Heart left ventricle (tissue), 16 donors: ENCODE data around the gene KRT75. TPM values are rescaled to one million over a fixed set of nuclear protein-coding genes. Genes with fewer than 3 reads are reported as not detected.

Experiments
- ATAC-seq, 4 donors: fragments of 200-7000 bp; cut with Tn5 transposase; one replicate each; pipeline ENCODE4 v1.9.1; 2020 to 2022; ENCODE audit warnings: moderate library complexity in 4 of 4, mild to moderate bottlenecking in 3 of 4, moderate number of reproducible peaks in 1 of 4
- DNase-seq, 5 donors: peaks; one replicate each; pipeline ENCODE4 v3.0.0-alpha.2; 2020
- H3K27ac ChIP-seq, 12 donors: fragments of 200-600 bp; sonication (generic) in 4 of 12; one replicate each; pipeline versions ENCODE4 v1.5.0 to v1.8.0; 2016 to 2022; ENCODE audit warnings: mild to moderate bottlenecking in 2 of 12
- H3K27me3 ChIP-seq, 9 donors: fragments of 200-600 bp; sonication (generic) in 2 of 9; one replicate each; pipeline versions ENCODE4 v1.5.1 to v1.8.0; 2016 to 2022; ENCODE audit warnings: mild to moderate bottlenecking in 3 of 9
- H3K36me3 ChIP-seq, 9 donors: fragments of 200-600 bp; sonication (generic) in 2 of 9; one replicate each; pipeline versions ENCODE4 v1.5.0 to v1.8.0; 2018 to 2022; ENCODE audit warnings: mild to moderate bottlenecking in 2 of 9
- H3K4me1 ChIP-seq, 12 donors: fragments of 200-600 bp; sonication (generic) in 4 of 12; one replicate each; pipeline versions ENCODE4 v1.5.0 to v1.8.0; 2016 to 2022; ENCODE audit warnings: mild to moderate bottlenecking in 3 of 12
- H3K4me3 ChIP-seq, 12 donors: fragments of 200-600 bp; sonication (generic) in 4 of 12; one replicate each; pipeline versions ENCODE4 v1.5.0 to v1.8.0; 2017 to 2022; ENCODE audit warnings: mild to moderate bottlenecking in 9 of 12, moderate library complexity in 4 of 12
- H3K9me3 ChIP-seq, 12 donors: fragments of 200-600 bp; sonication (generic) in 4 of 12; one replicate each; pipeline versions ENCODE4 v1.5.0 to v1.8.0; 2016 to 2022; ENCODE audit warnings: mild to moderate bottlenecking in 1 of 12
- POLR2A ChIP-seq, 2 donors: fragments of 450-650 bp; IDR thresholded peaks; one replicate each; pipeline ENCODE4 v1.6.1; 2017; ENCODE audit warnings: antibody characterized with exemption in 2 of 2, mild to moderate bottlenecking in 2 of 2, moderate library complexity in 2 of 2
- WGBS, 4 donors: extraction: QIAGEN DNeasy Blood & Tissue Kit in 2 of 4; methylation state at CpG; one replicate each; pipeline versions ENCODE4 v1.1.5 to v1.1.7; 2013 to 2018; 5-methylcytosine and 5-hydroxymethylcytosine counted together
- intact Hi-C, 10 donors: fragments of 100-400 bp; cut with DNase I; formaldehyde crosslinking; loops; one replicate each; pipeline versions ENCODE4 v1.11.1 to v1.14.2; 2022
- polyA plus RNA-seq, 2 donors: library from polyadenylated mRNA; stranded (reverse); fragments of 200-250 nt; gene quantifications; one replicate each; pipeline ENCODE4 v1.2.3, GENCODE V29; 2013
- total RNA-seq, 9 donors: library from RNA; depleted of rRNA in 2 of 9; stranded (reverse); fragments of >200 nt in 2 of 9; fragmentation: NEBNext Ultra II Directional in 3 of 9; extraction: Animal tissue kit (Norgen Biotek cat#: 25700) in 3 of 9; gene quantifications; one replicate each; pipeline versions ENCODE4 v1.1.0 to v1.2.4, GENCODE V29; 2016 to 2023
- TF ChIP-seq, protein P1 (sequence below), 12 donors: fragments of 200-600 bp; sonication (generic) in 4 of 12; IDR thresholded peaks; one replicate each; pipeline versions ENCODE4 v1.5.0 to v1.8.0; 2018 to 2022; ENCODE audit warnings: antibody characterized with exemption in 12 of 12, mild to moderate bottlenecking in 5 of 12
- donor health status: ischemic (EF 13 %, LVEDD 7.1; RV severe dilation, severe dysfunction).
- donor health status: healthy with polysubstance abuse.
- donor health status: DM: no; HTN: yes; CAD: no.
- donor health status: DM: no; HTN: no; CAD: no.
- donor health status: ischemic (EF 25% LVEDD 6.9; RV normal size, moderate dysfunction).
- donor health status: ischemic (EF 25% LVEDD 5.7; RV mildly dilated, moderate dysfunction).
- donor health status: healthy.
- donor health status: DM: yes; HTN: yes; CAD: no.
- donor health status: ischemic (EF 35%, LVEDD 5.7; RV mildly dilated, moderate dysfunction).
- donor health status: nonischemic (EF 11% LVEDD 7.7; RV severe dilation, severe dysfunction).
- donor health status: DM: yes; HTN: yes; CAD: no.
- donor health status: PGD.
- donor health status: ischemic (EF 29% LVEDD 5.4; RV normal size, mild dysfunction).
- donor health status: nonischemic (EF 23%, LVEDD 6.1; RV moderate dilation, normal function).

The KRT75 gene
- total and polyA plus RNA-seq, 11 donors: not detected

- Histone ChIP-seq H3K36me3 (no peaks in the 10 kb centered on the region), H3K27ac (no peak within 1 kb of the TSS), H3K9me3 (no peaks in the 10 kb centered on the region), H3K4me1 (peaks cover 0 to 4% (median 0%) of the 10 kb centered on the region in 12 donors), H3K27me3 (peaks cover 0 to 10% (median 0%) of the 10 kb centered on the region in 9 donors), H3K4me3 (no peak within 1 kb of the TSS)
- TF ChIP-seq POLR2A (IDR thresholded peaks at IDR 0.05): no peak
- TF ChIP-seq, protein P1, sequence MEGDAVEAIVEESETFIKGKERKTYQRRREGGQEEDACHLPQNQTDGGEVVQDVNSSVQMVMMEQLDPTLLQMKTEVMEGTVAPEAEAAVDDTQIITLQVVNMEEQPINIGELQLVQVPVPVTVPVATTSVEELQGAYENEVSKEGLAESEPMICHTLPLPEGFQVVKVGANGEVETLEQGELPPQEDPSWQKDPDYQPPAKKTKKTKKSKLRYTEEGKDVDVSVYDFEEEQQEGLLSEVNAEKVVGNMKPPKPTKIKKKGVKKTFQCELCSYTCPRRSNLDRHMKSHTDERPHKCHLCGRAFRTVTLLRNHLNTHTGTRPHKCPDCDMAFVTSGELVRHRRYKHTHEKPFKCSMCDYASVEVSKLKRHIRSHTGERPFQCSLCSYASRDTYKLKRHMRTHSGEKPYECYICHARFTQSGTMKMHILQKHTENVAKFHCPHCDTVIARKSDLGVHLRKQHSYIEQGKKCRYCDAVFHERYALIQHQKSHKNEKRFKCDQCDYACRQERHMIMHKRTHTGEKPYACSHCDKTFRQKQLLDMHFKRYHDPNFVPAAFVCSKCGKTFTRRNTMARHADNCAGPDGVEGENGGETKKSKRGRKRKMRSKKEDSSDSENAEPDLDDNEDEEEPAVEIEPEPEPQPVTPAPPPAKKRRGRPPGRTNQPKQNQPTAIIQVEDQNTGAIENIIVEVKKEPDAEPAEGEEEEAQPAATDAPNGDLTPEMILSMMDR (IDR thresholded peaks at IDR 0.05): no peak
- WGBS, 4 donors: 94 to 99% (median 97%) methylated on average over 6 to 11 of the region's 11 CpGs
- intact Hi-C loops: loop anchor here in 1 of 10 donors (10.0 kb wide), 1 partner anchor 120 kb away; no protein-coding TSS in a partner anchor
- no peak for ATAC-seq
- DNase-seq: no peak
These were observed 48.9 kb downstream of the KRT75 start, which contains the start of gene KRT84 for GRCh38 chr12:52385226-52385702. Gene KRT84 (minus strand): TSS chr12:52385652. CDS start chr12:52385585, 67 bp downstream.

DNA sequence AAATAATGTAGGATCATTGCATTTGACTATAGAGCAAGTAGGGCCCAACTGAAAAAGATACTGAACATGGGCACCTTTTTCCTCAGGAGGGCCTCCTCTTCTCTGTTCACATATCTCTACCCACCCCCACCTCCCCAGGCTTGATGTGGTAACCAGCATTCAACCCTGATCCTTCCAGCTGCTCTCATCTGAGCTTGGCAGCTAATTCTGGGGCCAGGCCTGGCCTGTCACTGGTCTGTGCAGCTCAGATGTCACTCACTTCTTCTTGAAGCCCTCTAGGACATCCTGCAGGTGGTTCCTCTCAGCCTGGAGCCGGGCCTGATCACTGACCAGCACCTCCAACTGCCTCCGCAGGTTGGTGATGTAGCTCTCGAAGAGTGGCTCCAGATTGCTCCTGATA, 50.8 kb downstream of the KRT75 start:
- 85 to 91% (median 89%) methylated on average over 3 of the region's 3 CpGs for WGBS, 4 donors
- H3K4me3 ChIP-seq: no peak overlapping the region
- peaks cover 0 to 10% (median 0%) of the 10 kb centered on the region in 9 donors for H3K27me3 ChIP-seq
- ATAC-seq (no peak), DNase-seq (no peak)
- no peaks in the 10 kb centered on the region for H3K4me1 ChIP-seq
- H3K27ac ChIP-seq: no peak overlapping the region
- no peaks in the 10 kb centered on the region for H3K9me3 ChIP-seq
- intact Hi-C loops: loop anchor here in 1 of 10 donors (10.0 kb wide), 1 partner anchor 121 kb away; no protein-coding TSS in a partner anchor
- H3K36me3 ChIP-seq: no peaks in the 10 kb centered on the region
- TF ChIP-seq, protein P1 (IDR thresholded peaks at IDR 0.05): no peak
- no peak for TF ChIP-seq POLR2A (IDR thresholded peaks at IDR 0.05)

DNA sequence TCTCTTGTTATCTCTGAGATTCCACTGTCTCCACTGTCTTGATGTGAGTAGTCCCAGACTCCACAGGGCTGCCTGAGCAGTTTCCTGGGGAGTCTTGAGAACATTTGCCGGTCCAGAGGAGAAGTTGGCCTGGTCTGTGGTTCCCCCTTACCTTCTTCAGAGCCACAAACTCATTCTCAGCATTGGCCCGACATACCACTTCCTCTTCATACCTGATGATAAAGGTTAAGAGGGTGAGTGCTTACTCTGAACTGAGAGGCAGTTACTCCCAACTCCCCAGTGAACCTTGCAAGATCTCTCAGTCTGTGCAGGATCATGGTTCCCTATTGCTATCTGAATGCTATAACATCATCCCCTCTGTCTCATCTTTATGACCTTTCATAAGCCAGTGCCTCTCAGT, 51.3 kb downstream of the KRT75 start:
- H3K36me3 ChIP-seq: no peaks in the 10 kb centered on the region
- no peak overlapping the region for H3K4me3 ChIP-seq
- no peak for ATAC-seq
- intact Hi-C loops: loop anchor here in 1 of 10 donors (10.0 kb wide), 1 partner anchor 122 kb away; no protein-coding TSS in a partner anchor
- no peaks in the 10 kb centered on the region for H3K9me3 ChIP-seq
- 64 to 95% (median 76%) methylated on average over 2 of the region's 2 CpGs for WGBS, 4 donors
- H3K27me3 ChIP-seq: peaks cover 0 to 15% (median 0%) of the 10 kb centered on the region in 9 donors
- no peak for DNase-seq
- no peaks in the 10 kb centered on the region for H3K4me1 ChIP-seq
- no peak for TF ChIP-seq POLR2A (IDR thresholded peaks at IDR 0.05)
- TF ChIP-seq, protein P1 (IDR thresholded peaks at IDR 0.05): no peak
- H3K27ac ChIP-seq: no peak overlapping the region

GRCh38 chr12:52381206-52381605, 53.0 kb downstream of the KRT75 start:
- Histone ChIP-seq H3K9me3 (no peaks in the 10 kb centered on the region), H3K36me3 (no peaks in the 10 kb centered on the region), H3K4me1 (no peaks in the 10 kb centered on the region), H3K4me3 (no peak overlapping the region), H3K27ac (no peak overlapping the region), H3K27me3 (peaks cover 0 to 20% (median 0%) of the 10 kb centered on the region in 9 donors)
- no peak for ATAC-seq
- intact Hi-C loops: loop anchor here in 1 of 10 donors (10.0 kb wide), 1 partner anchor 124 kb away; no protein-coding TSS in a partner anchor
- TF ChIP-seq POLR2A (IDR thresholded peaks at IDR 0.05): no peak
- TF ChIP-seq, protein P1 (IDR thresholded peaks at IDR 0.05): no peak
- WGBS, 4 donors: 88 to 95% (median 91%) methylated on average over 8 of the region's 8 CpGs
- no peak for DNase-seq
